ENCODE results near the gene TRIM13. TPM values are rescaled to one million over a fixed set of nuclear protein-coding genes. Genes with fewer than 3 reads are reported as not detected.

The TRIM13 gene
- total and polyA plus RNA-seq, 2 of the 13 experiments (the other 11 are each of a cell fraction or from before 2014, with no cell fraction given) = 22.0 to 24.4 TPM

- no peak for TF ChIP-seq ZNF713 (CRISPR knock-in tag; IDR thresholded peaks at IDR 0.05)
- 0 out of 2 replicates have a peak, but pooled peaks have one; percentile 38 for TF ChIP-seq KMT2A (CRISPR knock-in tag; IDR thresholded peaks at IDR 0.05)
- TF ChIP-seq ZMYM3 (CRISPR knock-in tag; IDR thresholded peaks at IDR 0.05) = no peak
- TF ChIP-seq GMEB2 (CRISPR knock-in tag; IDR thresholded peaks at IDR 0.05; ENCODE audit: low read depth) = no peak
- no peak for TF ChIP-seq ZNF180 (CRISPR knock-in tag; IDR thresholded peaks at IDR 0.05; ENCODE audit: borderline replicate concordance, low read depth)
- no peak for TF ChIP-seq BATF2 (CRISPR knock-in tag; IDR thresholded peaks at IDR 0.05)
- peak; percentile 80 for TF ChIP-seq ZNF687 (CRISPR knock-in tag; IDR thresholded peaks at IDR 0.05)
- no peak for TF ChIP-seq JUND (CRISPR knock-in tag; IDR thresholded peaks at IDR 0.05)
- TF ChIP-seq ZNF784 (CRISPR knock-in tag; IDR thresholded peaks at IDR 0.05; ENCODE audit: borderline replicate concordance) = no peak; the same call in 1 of the 2 replicates
- TF ChIP-seq ZBTB7B (CRISPR knock-in tag; IDR thresholded peaks at IDR 0.05) = no peak
- peak; percentile 38; the same call in 1 of the 2 replicates for TF ChIP-seq PATZ1 (CRISPR knock-in tag; IDR thresholded peaks at IDR 0.05)
- no peak for TF ChIP-seq ZNF570 (CRISPR knock-in tag; IDR thresholded peaks at IDR 0.05; ENCODE audit: borderline replicate concordance)
- no peak for TF ChIP-seq MED13 (CRISPR knock-in tag; IDR thresholded peaks at IDR 0.05)
- no peak for TF ChIP-seq CHCHD3 (CRISPR knock-in tag; IDR thresholded peaks at IDR 0.05)
- no peak for TF ChIP-seq SIN3B (IDR thresholded peaks at IDR 0.05; ENCODE audit: low read length)
- TF ChIP-seq ZNF136 (CRISPR knock-in tag; IDR thresholded peaks at IDR 0.05; ENCODE audit: low read depth) = no peak
- 0 out of 2 replicates have a peak, but pooled peaks have one; percentile 22 for TF ChIP-seq ZNF75D (CRISPR knock-in tag; IDR thresholded peaks at IDR 0.05; ENCODE audit: borderline replicate concordance)
- TF ChIP-seq MED1 (CRISPR knock-in tag; IDR thresholded peaks at IDR 0.05) = no peak; the same call in none of the 2 replicates
- no peak for TF ChIP-seq HNF4A (CRISPR knock-in tag; IDR thresholded peaks at IDR 0.05)
- no peak for TF ChIP-seq ZNF367 (CRISPR knock-in tag; IDR thresholded peaks at IDR 0.05; ENCODE audit: borderline replicate concordance)
- TF ChIP-seq ZFP36L2 (CRISPR knock-in tag; IDR thresholded peaks at IDR 0.05) = no peak
These were observed 504 bp upstream of the TRIM13 start (continued) for GRCh38 chr13:49996161-49996915.
